Fibroblast of pulmonary artery (primary cell): ENCODE measurements around the gene C10orf71.

Experiments used
- DNase-seq: peaks from one replicate; pipeline ENCODE4 v3.0.0-alpha.2; 2010; ENCODE audit warnings: low read depth
- H3K4me3 ChIP-seq: replicated peaks from 2 replicates; pipeline ENCODE4 v1.5.1; 2011; ENCODE audit warnings: low read depth, mild to moderate bottlenecking, control low read depth, low read length, moderate library complexity
- TF ChIP-seq, protein P1 (sequence below): IDR thresholded peaks from 2 replicates; pipeline ENCODE4 v1.5.1; 2011; ENCODE audit warnings: mild to moderate bottlenecking, control low read depth, low read length, inconsistent platforms; ENCODE audit errors: missing control alignments

C10orf71 gene

GRCh38 chr10:49292565-49293207, 6.3 kb upstream of the C10orf71 start:
- DNase-seq = no peak
- no peak overlapping the region for H3K4me3 ChIP-seq
- TF ChIP-seq, protein P1, sequence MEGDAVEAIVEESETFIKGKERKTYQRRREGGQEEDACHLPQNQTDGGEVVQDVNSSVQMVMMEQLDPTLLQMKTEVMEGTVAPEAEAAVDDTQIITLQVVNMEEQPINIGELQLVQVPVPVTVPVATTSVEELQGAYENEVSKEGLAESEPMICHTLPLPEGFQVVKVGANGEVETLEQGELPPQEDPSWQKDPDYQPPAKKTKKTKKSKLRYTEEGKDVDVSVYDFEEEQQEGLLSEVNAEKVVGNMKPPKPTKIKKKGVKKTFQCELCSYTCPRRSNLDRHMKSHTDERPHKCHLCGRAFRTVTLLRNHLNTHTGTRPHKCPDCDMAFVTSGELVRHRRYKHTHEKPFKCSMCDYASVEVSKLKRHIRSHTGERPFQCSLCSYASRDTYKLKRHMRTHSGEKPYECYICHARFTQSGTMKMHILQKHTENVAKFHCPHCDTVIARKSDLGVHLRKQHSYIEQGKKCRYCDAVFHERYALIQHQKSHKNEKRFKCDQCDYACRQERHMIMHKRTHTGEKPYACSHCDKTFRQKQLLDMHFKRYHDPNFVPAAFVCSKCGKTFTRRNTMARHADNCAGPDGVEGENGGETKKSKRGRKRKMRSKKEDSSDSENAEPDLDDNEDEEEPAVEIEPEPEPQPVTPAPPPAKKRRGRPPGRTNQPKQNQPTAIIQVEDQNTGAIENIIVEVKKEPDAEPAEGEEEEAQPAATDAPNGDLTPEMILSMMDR = no peak

DNA sequence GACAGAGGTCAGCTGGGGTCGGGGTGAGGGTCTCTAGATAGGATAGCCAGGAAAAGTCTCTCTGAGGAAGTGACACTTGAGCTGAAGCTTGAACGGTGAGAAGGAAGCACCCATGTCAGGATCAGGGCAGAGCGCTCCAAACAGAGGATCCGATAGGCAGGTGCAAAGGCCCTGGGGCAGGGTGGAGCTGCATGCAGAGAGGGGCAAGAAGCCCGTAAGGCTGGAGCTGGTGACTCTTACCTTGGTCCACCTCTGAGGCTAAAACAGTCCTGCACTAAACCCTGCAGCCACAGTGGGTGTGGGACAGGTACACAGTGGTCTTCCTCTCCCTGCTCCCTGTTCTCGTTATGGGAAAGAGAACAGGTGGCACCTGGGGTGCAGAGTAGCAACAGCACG, 5.8 kb upstream of the C10orf71 start:
- DNase-seq = no peak
- TF ChIP-seq, protein P1 = no peak
- H3K4me3 ChIP-seq = no peak overlapping the region

DNA sequence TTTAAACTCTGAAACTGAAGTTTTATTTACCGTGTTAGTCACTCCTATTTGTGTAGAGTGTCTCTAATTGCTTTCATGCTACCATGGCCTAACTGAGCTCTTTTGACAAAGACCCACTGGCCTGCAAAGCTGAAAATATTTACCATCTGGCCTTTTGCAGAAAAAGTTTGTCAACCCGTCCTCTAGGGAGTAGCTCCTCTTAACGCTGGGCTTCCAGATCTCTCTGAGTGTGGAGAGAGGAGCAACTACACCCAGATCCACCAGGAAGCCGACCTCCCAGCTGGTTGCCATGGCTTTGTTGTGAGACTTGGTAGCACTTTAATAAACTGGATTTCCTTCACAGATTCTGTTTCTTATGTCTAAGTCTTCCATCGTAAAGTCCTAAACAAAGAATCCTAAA, 4.2 kb upstream of the C10orf71 start:
- no peak for DNase-seq
- TF ChIP-seq, protein P1 = no peak

GRCh38 chr10:49295297-49295696, 3.7 kb upstream of the C10orf71 start:
- no peak for DNase-seq
- no peak overlapping the region for H3K4me3 ChIP-seq
- TF ChIP-seq, protein P1 = no peak

More for the DNA sequence above, 4.2 kb upstream of the C10orf71 start:
- H3K4me3 ChIP-seq = no peak overlapping the region

- H3K4me3 ChIP-seq = no peak overlapping the region
Measured at GRCh38 chr10:49296382-49296781, 2.6 kb upstream of the C10orf71 start.

DNA sequence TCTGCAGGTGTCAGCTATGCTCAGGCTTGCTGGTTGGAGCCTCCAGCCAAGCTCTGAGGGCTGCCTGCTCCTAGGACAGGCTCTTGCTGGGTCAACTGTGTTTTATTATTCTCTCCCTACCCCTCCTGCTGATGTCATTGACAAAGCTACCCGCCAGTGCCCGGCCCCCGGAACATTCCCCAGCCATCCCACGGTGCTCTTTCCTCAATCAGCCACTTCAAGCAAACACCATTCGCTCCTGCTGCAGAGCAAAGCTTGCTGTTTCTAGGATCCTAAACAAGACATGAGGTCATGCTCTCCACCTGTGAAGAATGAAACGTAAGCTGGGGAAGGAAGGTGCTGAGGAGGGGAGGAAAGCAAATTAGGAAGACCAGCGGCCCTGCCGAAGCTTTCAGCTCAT, 2.1 kb upstream of the C10orf71 start:
- TF ChIP-seq, protein P1 = no peak
- H3K4me3 ChIP-seq = no peak overlapping the region

More at GRCh38 chr10:49296382-49296781, 2.6 kb upstream of the C10orf71 start:
- TF ChIP-seq, protein P1 = no peak
- DNase-seq = no peak

More for the DNA sequence above, 2.1 kb upstream of the C10orf71 start:
- no peak for DNase-seq
